Activated T-helper 2 cell treated with anti-CD3 and anti-CD28 coated beads, Interferon-gamma antibody, Interleukin-2, Interleukin-4, amounts not matched to agents 10 μg/mL and 5 μg/mL and 100 μg/mL, durations not matched to agents 14 hours and 24 hours and 36 hours (primary cell): ENCODE results near the gene HSPG2. TPM values are rescaled to one million over a fixed set of nuclear protein-coding genes. Genes with fewer than 3 reads are reported as not detected.
A peak's percentile ranks its signal among the peaks of the same experiment; 100 is the strongest.

Source experiments
- DNase-seq: peaks from one replicate; pipeline ENCODE4 v3.0.0; 2021; ENCODE audit warnings: low spot score
- H3K27ac Mint-ChIP-seq: one replicate; pipeline ENCODE4 v1.8.0; 2021; ENCODE audit warnings: mixed read lengths
- H3K27me3 Mint-ChIP-seq: one replicate; pipeline ENCODE4 v1.8.0; 2021; ENCODE audit warnings: low read depth, mixed read lengths
- H3K36me3 Mint-ChIP-seq: one replicate; pipeline ENCODE4 v1.8.0; 2021; ENCODE audit warnings: low read depth, mixed read lengths
- H3K4me1 Mint-ChIP-seq: one replicate; pipeline ENCODE4 v1.8.0; 2021; ENCODE audit warnings: low read depth, mixed read lengths
- H3K4me3 Mint-ChIP-seq: one replicate; pipeline ENCODE4 v1.8.0; 2021; ENCODE audit warnings: low read depth, mild to moderate bottlenecking, moderate library complexity, mixed read lengths
- H3K9me3 Mint-ChIP-seq: one replicate; pipeline ENCODE4 v1.8.0; 2021; ENCODE audit warnings: mixed read lengths
- intact Hi-C: fragments of 100-400 bp; cut with micrococcal nuclease; formaldehyde crosslinking; loops from one replicate; pipeline ENCODE4 v1.15.1; 2023
- total RNA-seq: library from RNA; stranded (reverse); gene quantifications from 2 replicates; pipeline ENCODE4 v1.2.3, GENCODE V29; 2022

HSPG2 gene
- total RNA-seq, 1 donor from 2014 or later, result 4.1 TPM

DNA sequence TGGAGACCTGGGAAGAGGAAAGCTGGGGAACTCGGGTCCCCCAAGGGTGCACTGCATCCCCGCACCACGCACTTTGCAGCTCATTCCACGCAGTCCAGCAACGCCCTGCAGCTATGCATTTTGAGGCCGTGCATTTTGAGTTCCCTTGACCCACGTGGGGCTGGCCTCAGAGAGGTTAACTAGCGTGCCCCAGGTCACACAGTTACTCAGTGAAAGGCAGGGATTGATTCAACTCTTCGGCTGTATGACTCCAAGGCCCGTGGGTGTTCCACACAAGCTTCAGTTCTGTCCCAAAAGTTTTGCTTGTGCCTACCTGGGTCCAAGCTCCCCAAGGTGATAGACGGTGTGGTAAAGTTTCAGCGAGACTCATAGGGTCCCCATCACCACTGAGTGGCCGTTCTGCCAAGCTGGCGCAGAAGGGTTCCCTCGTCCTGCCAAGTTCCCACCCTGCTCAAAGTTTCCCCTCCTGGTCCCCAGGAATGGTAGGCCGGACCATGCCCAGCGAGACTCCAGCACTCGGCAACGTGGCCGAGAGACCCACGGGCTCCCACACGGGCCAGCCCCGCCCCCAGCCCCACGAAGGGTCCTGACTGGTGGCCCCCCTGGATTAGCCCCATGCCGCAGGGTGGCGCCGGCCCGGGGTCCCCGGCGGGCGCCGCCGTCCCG, 611 bp downstream of the HSPG2 start:
- intact Hi-C loops, result no loop called here
- H3K4me1 Mint-ChIP-seq, result peaks cover 4% of the 10 kb centered on the region
- peak overlapping the region; percentile 59 for H3K4me3 Mint-ChIP-seq
- no peak for DNase-seq
- H3K27me3 Mint-ChIP-seq, result peaks cover 28% of the 10 kb centered on the region
- H3K36me3 Mint-ChIP-seq, result peaks cover 3% of the 10 kb centered on the region
- H3K27ac Mint-ChIP-seq, result no peak overlapping the region
- H3K9me3 Mint-ChIP-seq, result no peaks in the 10 kb centered on the region

DNA sequence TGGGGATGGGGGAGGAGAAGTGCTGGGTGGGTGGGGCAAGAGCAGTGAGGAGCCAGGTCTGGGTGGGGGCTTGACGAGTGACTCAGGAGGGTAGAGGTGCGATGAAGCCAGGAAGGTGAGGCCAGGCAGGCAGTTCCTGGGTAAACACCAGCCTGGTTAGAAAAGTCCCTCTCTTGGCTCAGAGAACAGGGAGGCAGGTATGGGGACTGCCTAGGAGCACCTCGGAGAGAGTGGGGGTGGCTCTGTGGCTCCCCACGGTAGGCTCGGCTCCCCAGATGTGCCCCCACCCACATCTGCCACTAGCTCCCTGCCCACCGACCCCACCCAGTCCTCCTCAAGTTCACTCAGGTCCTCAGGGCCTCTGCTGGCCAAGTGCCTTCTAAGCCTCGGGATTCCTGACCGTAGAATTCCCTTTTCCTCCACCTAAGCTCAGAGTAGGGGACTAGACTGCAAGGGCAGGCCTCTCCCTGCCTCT, 1.2 kb downstream of the HSPG2 start:
- DNase-seq, result no peak

DNA sequence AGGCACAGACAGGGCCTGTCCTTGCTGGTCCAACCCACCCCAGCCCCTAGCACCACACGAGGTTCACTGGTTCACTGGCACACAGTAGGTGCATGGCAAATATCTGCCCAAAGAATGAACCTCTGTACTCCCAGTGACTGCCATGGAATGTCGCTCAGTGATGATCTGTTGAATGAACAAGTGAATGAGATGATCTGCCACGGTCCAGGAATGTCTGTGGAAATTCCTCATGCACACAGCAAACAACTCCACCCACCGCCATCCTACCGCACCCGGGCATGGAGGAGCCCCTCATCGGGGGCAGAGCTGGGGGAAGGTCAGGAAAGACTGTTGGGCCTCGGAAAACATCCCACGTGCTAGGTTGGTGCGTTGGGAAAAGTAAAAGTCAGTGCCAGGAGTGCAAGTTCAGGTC, 1.7 kb downstream of the HSPG2 start:
- Mint-ChIP-seq H3K9me3 (no peaks in the 10 kb centered on the region), H3K4me1 (peaks cover 4% of the 10 kb centered on the region), H3K27me3 (peaks cover 25% of the 10 kb centered on the region), H3K27ac (no peak overlapping the region), H3K4me3 (peak overlapping the region; percentile 43), H3K36me3 (peaks cover 3% of the 10 kb centered on the region)
- intact Hi-C loops, result no loop called here
- no peak for DNase-seq

More for the DNA sequence above, 1.2 kb downstream of the HSPG2 start:
- Mint-ChIP-seq H3K27me3 (peaks cover 26% of the 10 kb centered on the region), H3K4me1 (peaks cover 4% of the 10 kb centered on the region), H3K9me3 (no peaks in the 10 kb centered on the region), H3K27ac (no peak overlapping the region), H3K4me3 (no peak overlapping the region), H3K36me3 (peaks cover 3% of the 10 kb centered on the region)
- intact Hi-C loops, result no loop called here

DNA sequence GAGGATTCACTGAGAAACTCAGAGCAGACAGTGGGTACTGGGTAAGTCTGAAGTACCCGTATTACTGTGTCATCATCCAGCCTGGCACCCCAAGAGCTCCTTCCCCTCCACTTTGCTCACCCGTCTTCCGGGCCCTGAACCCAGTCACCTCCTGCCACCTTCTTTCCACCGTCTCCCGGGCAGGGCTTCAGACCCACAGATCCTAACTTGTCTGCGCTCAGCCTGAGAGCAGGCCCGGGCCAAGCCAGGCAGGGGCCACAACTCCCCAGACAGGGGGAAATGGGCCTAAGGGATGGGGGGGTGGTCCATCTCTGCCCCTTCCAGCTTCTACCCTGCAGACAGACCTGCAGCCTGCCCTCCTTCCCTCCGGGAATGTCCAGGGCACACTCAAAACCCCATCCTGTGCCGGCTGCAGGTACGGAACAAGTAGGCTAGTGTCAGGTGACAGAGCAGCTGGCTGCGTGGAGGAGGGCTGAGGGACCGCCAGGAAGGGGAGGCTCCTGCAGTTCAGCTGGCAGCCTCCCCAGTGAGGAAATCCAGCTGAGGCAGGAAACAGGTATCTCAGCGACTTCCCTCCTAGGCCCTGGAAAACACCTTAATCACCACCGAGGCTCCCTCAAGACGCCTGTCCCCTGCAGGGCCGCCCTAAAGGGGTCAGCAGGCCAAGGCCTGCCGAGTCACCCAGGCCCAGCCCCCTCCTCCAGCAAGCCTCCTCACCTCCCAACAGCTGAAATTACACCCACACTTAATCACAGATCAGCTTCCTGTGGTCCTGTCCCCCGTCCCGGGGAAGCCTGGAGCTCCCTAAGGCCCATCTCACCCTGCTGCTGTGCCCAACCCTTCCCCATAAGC, 3.5 kb downstream of the HSPG2 start:
- Mint-ChIP-seq H3K4me3 (no peak overlapping the region), H3K27me3 (peaks cover 18% of the 10 kb centered on the region), H3K27ac (no peak overlapping the region), H3K9me3 (no peaks in the 10 kb centered on the region), H3K36me3 (peaks cover 3% of the 10 kb centered on the region), H3K4me1 (peaks cover 4% of the 10 kb centered on the region)
- intact Hi-C loops, result no loop called here
- no peak for DNase-seq

DNA sequence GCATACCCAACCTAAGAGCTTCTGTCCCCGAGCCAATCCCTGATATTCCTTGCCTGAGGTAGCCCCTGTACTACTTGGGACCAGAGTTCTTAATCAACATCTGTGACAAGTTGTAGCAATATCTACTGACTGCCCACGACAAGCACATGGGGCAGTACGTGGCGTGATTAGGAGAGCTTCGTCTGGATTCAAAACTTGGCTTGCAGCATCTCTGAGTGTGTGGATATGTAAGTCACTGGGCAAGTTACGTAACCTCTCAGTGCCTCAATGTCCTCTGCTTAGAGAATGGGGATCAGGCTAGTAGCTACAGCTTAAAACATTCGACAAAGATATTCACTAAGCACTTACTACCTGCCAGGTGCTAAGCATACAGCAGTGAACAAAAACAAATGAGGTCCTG, 5.0 kb downstream of the HSPG2 start:
- intact Hi-C loops, result no loop called here
- H3K4me1 Mint-ChIP-seq, result no peaks in the 10 kb centered on the region
- no peak overlapping the region for H3K27ac Mint-ChIP-seq
- no peaks in the 10 kb centered on the region for H3K36me3 Mint-ChIP-seq
- DNase-seq, result no peak
- H3K4me3 Mint-ChIP-seq, result no peak overlapping the region
- H3K9me3 Mint-ChIP-seq, result no peaks in the 10 kb centered on the region
- peaks cover 9% of the 10 kb centered on the region for H3K27me3 Mint-ChIP-seq

DNA sequence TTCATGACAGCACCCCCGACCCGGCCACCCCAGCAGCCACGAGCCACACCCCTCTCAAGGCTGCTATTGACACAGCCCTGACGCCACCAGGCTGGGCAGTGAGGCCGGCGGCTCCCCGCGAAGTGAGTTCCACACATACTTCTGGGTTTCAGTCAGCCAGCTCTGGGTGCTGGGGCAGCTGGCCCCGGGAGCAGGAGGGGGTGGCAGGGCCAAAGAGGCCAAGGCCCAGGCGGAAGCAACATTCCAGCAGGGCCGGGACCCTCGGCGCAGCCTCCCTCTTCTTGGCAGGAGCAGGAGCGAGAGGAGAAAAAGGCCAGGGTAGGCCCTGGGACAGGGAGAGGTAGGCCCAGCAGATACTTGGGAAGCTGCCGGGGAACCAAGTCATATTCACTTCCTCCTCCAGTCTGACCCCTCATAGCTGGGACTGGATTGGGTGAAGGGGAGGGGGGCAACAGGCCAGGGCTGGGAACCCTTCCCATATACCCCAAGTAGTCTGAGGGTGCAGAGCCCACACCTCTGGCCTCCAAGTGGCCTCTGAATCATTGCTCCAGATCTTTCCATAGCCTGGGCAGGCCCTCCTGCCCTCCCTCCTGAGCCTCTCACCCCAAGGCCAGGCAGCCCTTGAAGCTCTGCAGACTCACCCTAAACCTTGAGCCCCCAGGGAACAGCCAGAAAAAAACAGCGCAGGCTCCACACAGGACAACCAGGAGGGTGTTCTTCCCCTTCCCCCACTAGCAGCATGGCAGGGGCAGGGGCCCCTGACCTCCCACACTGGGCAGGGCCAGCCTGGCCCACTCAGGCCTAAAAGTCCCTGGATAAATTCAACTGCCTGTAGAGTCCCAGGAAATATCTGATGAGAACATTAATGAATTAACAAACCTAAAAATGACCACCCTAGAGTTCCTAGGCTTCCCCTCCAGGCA, 5.7 kb downstream of the HSPG2 start:
- no peaks in the 10 kb centered on the region for H3K36me3 Mint-ChIP-seq
- H3K9me3 Mint-ChIP-seq, result no peaks in the 10 kb centered on the region
- intact Hi-C loops, result no loop called here
- H3K27me3 Mint-ChIP-seq, result peaks cover 7% of the 10 kb centered on the region
- H3K4me3 Mint-ChIP-seq, result no peak overlapping the region
- no peak overlapping the region for H3K27ac Mint-ChIP-seq
- no peak for DNase-seq
- H3K4me1 Mint-ChIP-seq, result no peaks in the 10 kb centered on the region

DNA sequence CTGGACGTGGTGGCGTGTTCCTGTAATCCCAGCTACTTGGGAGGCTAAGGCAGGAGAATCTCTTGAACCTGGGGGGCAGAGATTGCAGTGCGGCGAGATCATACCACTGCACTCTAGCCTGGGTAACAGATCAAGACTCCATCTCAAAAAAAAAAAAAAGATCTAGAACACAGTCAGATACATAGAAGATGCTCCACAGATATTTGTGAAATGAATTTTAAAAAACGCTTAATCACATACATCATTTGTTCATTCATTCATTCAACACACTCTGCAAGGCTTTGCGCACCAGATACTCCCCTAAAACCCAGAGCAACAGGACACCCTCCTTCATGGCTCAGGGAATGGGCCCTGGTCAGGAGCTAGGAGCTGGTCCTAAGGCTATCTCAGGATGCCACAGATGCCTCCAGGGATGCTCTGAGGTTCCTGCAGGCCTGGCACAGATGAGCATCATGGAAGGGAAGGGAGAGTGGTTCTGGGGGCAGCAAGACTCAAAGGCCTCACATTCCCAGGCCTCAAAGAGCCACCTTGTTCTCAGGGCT, 6.4 kb downstream of the HSPG2 start:
- H3K4me3 Mint-ChIP-seq, result no peak overlapping the region
- intact Hi-C loops, result no loop called here
- peaks cover 4% of the 10 kb centered on the region for H3K27me3 Mint-ChIP-seq
- H3K9me3 Mint-ChIP-seq, result no peaks in the 10 kb centered on the region
- H3K36me3 Mint-ChIP-seq, result no peaks in the 10 kb centered on the region
- no peaks in the 10 kb centered on the region for H3K4me1 Mint-ChIP-seq
- H3K27ac Mint-ChIP-seq, result no peak overlapping the region
- DNase-seq, result no peak

DNA sequence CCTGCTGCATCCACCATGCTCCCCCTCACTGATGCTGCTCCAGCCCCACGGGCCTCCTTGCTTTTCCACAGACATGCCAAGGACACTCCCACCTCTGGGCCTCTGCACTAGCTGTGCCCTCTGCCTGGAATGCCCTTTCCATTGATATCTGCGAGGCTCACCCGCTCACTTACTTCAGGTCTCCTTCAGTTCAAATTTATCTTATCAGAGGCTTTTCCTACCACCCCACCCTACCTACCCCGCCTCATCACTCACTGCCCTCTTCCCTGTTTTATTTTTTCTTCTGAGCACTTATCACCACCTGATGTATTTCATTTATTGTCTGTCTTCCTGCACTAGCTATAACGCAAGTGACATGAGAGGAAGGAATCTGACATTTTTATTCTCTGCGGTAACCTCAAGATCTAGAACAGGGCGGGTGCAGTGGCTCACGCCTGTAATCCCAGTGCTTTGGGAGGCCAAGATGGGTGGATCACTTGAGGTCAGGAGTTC, 7.0 kb downstream of the HSPG2 start:
- intact Hi-C loops, result no loop called here

DNA sequence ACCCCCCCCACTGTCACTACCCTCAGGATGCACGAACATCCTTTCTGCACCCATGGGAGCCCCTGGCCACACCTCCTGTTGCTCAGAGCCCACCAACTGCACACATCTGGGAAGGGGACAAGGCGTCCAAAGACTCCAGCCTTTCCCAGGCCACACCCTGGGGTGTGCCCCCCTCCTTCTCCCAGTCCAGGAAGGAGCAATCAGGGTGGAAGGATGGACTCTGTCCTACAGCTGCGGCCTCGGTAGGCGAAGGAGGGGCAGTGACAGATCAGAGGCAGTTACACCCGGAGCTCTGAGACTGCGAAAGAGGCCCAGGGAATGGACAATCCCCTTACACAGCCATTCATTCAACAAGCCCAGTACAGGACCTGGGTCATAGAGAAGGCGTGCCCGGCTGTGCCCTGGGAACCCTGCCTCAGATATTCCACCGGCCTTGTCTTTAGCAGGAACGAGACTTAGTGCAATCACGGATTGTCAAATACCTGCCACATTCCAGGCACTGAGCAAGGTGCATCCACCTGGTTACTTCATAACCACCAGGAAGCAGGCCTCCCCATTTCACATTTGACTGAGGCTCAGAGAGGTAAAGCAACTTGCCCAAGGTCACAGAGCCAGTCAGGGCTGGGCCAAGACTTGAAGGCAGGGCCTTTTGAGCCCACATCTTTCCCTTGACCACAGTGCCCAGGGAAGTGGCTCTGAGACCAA, 9.4 kb downstream of the HSPG2 start:
- Mint-ChIP-seq H3K36me3 (no peaks in the 10 kb centered on the region), H3K27ac (no peak overlapping the region), H3K4me1 (no peaks in the 10 kb centered on the region), H3K9me3 (no peaks in the 10 kb centered on the region), H3K4me3 (no peak overlapping the region), H3K27me3 (no peaks in the 10 kb centered on the region)
- no peak for DNase-seq
- intact Hi-C loops, result no loop called here

More for the DNA sequence above, 7.0 kb downstream of the HSPG2 start:
- no peak overlapping the region for H3K4me3 Mint-ChIP-seq
- H3K9me3 Mint-ChIP-seq, result no peaks in the 10 kb centered on the region
- DNase-seq, result no peak
- no peaks in the 10 kb centered on the region for H3K4me1 Mint-ChIP-seq
- H3K27me3 Mint-ChIP-seq, result no peaks in the 10 kb centered on the region
- H3K36me3 Mint-ChIP-seq, result no peaks in the 10 kb centered on the region
- H3K27ac Mint-ChIP-seq, result no peak overlapping the region

DNA sequence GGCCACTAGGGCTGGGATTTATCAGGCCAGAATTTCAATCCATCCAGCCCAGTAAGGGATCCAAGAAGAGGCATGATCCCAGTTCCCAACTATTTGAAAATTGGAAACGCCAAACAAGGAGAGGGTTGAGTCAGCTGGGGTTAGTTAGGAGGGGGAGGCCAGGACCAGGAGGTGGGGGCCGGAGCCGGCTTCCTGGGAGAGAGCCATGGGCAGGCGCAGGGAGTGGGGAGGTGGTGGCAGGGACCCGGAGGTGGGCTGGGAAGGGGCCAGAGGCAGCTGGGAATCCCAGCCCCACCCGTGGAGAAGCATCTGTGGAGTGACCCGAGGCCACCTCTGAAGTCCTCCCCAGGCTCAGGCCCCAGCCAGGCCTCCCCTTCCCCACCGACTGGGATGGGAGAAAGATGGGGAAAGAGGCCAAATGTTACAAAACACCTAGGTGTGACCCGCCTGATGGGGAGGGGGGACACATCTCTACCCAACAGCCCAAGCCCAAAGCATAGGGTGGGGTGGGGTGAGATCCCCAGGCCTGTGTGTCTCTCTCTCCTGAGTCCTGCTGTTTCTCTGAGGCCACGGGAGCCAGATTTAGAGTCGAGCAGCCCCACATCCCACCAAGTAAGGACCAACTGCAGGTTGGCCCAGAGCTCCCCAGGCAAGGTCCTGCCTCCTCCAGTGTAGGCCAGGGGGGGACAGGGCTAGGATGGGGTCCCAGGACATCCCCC, 10.1 kb downstream of the HSPG2 start:
- no peak overlapping the region for H3K4me3 Mint-ChIP-seq
- DNase-seq, result no peak
- intact Hi-C loops, result no loop called here
- H3K27me3 Mint-ChIP-seq, result no peaks in the 10 kb centered on the region
- H3K27ac Mint-ChIP-seq, result no peak overlapping the region
- no peaks in the 10 kb centered on the region for H3K4me1 Mint-ChIP-seq
- no peaks in the 10 kb centered on the region for H3K36me3 Mint-ChIP-seq
- H3K9me3 Mint-ChIP-seq, result no peaks in the 10 kb centered on the region

DNA sequence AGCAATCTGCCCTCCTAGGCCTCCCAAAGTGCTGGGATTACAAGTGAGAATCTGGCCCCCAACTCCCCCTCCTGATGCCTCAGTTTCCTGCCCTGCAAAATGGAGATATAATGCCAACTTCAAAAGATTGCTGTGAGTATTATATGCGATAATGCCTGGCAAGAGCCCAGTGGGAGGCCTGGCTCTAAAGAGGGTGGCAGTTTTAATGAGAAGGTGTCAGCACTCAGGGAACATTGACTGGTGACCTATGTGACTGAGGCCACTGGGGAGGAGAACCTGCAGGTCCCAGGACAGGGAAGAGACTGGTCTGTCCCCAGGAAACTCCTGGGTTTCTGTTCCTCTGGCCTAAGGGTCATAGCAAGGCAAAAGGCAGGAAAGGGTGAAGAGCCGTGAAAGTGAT, 11.0 kb downstream of the HSPG2 start:
- Mint-ChIP-seq H3K9me3 (no peaks in the 10 kb centered on the region), H3K36me3 (no peaks in the 10 kb centered on the region), H3K4me3 (no peak overlapping the region), H3K27ac (no peak overlapping the region), H3K4me1 (no peaks in the 10 kb centered on the region), H3K27me3 (no peaks in the 10 kb centered on the region)
- no peak for DNase-seq
- intact Hi-C loops, result no loop called here
